GM12892 (cell line): ENCODE data around the gene LRRC41.

Source experiments
- DNase-seq: peaks from one replicate; pipeline ENCODE4 v3.0.0; 2011; ENCODE audit not compliant: insufficient read length
- FAIRE-seq: peaks from 2 replicates; lab custom pipeline; 2011; peaks lifted over from hg19 to GRCh38; lab: Jason Lieb, UNC
- POLR2A ChIP-seq: IDR thresholded peaks from 2 replicates; pipeline ENCODE4 v1.6.1; 2011; ENCODE audit warnings: low read depth, low read length, control low read depth
- POLR2AphosphoS5 ChIP-seq: IDR thresholded peaks from 2 replicates; pipeline ENCODE4 v1.6.1; 2011; ENCODE audit warnings: low read depth, low read length, control low read depth
- TAF1 ChIP-seq: IDR thresholded peaks from 2 replicates; pipeline ENCODE4 v1.6.1; 2011; ENCODE audit warnings: low read depth, mild to moderate bottlenecking, control low read depth, low read length, borderline replicate concordance

The LRRC41 gene

GRCh38 chr1:46277658-46278373 lies 25.6 kb downstream of the LRRC41 start:
- no peak for FAIRE-seq
- no peak for DNase-seq

GRCh38 chr1:46275030-46275337 lies 28.4 kb downstream of the LRRC41 start:
- no peak for DNase-seq
- TF ChIP-seq POLR2AphosphoS5 = peak; percentile 76; the same call in 1 of the 2 replicates
- TF ChIP-seq POLR2A = peak; percentile 73
- no peak for TF ChIP-seq TAF1
- peak; percentile 30 for FAIRE-seq

More at GRCh38 chr1:46277658-46278373, 25.6 kb downstream of the LRRC41 start:
- TF ChIP-seq POLR2AphosphoS5 (0 out of 2 replicates have a peak, but pooled peaks have one; percentile 41), POLR2A (peak; percentile 41), TAF1 (no peak)

DNA sequence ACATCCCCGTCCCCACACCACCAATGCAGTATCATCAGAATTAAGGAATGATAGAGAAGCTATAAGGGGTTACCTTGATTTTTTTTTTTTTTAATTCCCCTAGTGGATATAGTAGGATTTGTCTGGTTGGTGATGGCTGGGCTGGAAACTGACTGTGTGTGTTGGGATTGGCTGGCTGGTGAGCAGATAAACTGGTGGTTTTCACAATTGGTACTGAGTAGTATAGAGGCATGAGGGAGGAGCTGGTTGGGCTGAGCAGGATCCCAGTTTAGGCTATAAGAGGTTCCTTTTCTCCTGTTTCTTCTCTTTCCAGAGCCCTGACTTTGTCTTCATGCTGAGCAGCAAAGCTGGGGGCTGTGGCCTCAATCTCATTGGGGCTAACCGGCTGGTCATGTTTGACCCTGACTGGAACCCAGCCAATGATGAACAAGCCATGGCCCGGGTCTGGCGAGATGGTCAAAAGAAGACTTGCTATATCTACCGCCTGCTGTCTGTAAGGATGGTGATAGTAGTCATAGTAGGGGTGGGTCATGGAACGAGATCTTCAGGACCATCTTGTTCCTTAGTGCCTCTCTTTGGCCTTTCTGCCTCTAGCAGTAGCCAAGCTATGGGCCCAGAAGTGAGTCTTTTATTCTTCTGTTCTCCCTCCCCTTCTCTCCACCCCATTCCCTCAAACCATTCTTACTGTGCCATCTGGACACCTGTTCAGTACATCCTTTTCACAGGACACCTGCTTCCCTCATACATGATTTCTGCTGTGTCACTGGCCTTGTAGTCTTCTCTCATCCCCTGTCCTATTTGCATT lies 29.0 kb downstream of the LRRC41 start:
- no peak for DNase-seq
- no peak for FAIRE-seq
- TF ChIP-seq TAF1 (no peak), POLR2A (no peak), POLR2AphosphoS5 (peak; percentile 72)

GRCh38 chr1:46268578-46268977 lies 34.8 kb downstream of the LRRC41 start:
- TF ChIP-seq POLR2AphosphoS5 (no peak), TAF1 (no peak), POLR2A (no peak)
- no peak for DNase-seq
- no peak for FAIRE-seq

DNA sequence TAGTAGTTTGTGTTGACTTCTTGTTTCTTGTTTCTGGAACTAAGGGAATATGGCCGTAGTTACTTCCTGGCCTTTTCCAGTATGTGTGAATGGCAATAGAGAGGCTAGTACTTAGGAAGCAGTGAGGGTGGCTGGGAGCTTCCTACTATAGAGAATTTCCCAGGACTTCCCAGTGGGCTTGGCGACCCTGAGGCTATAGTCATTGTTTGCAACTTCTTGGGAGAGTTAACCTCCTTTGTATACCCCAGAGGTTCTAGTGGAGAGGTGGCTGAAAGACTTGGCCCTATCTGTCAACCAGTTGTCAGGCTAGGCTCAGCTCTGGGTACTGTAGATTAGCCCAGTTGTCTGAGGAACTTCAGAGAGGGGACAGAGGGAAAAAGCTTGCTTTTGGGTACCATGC lies 40.3 kb downstream of the LRRC41 start:
- FAIRE-seq (no peak), DNase-seq (no peak)
- TF ChIP-seq TAF1 (no peak), POLR2AphosphoS5 (no peak), POLR2A (no peak)

GRCh38 chr1:46262508-46262907 lies 40.9 kb downstream of the LRRC41 start:
- DNase-seq (no peak), FAIRE-seq (no peak)
- TF ChIP-seq POLR2A (no peak), POLR2AphosphoS5 (no peak), TAF1 (no peak)

DNA sequence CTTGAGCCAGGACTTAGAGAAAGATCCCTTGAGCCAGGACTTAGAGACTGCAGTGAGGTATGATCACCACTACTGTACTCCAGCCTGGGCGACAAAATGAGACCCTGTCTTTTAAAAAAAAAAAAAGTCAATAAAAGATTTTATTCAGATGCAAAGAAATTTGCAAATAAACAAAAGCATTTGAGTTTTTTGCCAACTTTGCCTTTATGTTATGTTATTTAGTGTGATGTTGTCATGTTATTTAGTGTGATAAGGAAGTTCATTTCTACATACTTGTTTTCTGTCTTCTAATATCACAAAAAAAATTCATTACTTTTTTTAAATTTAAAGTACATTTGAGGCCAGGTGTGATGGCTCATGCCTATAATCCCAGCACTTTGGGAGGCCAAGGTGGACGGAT lies 46.9 kb downstream of the LRRC41 start:
- DNase-seq (no peak), FAIRE-seq (no peak)
- TF ChIP-seq TAF1 (no peak), POLR2AphosphoS5 (no peak), POLR2A (no peak)

DNA sequence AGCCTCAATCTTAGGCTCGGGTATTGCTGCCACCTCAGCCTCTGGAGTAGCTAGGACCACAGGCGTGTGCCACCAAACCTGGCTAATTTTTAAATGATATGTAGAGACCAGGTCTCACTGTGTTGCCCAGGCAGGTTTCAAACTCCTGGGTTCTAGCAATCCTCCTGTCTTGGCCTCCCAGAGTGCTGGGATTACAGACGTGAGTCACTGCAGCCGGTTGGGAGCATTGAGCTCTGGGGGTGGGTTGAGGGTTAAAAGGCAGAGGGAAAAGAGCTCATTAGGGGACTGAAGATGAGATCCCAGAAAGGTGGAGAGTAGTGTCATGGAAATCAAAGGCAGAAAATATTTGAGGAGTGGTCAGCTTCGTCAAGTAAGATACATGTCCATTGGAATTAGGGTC lies 48.7 kb downstream of the LRRC41 start:
- no peak for TF ChIP-seq TAF1
- no peak for TF ChIP-seq POLR2A
- TF ChIP-seq POLR2AphosphoS5 = no peak
- DNase-seq (no peak), FAIRE-seq (no peak)

DNA sequence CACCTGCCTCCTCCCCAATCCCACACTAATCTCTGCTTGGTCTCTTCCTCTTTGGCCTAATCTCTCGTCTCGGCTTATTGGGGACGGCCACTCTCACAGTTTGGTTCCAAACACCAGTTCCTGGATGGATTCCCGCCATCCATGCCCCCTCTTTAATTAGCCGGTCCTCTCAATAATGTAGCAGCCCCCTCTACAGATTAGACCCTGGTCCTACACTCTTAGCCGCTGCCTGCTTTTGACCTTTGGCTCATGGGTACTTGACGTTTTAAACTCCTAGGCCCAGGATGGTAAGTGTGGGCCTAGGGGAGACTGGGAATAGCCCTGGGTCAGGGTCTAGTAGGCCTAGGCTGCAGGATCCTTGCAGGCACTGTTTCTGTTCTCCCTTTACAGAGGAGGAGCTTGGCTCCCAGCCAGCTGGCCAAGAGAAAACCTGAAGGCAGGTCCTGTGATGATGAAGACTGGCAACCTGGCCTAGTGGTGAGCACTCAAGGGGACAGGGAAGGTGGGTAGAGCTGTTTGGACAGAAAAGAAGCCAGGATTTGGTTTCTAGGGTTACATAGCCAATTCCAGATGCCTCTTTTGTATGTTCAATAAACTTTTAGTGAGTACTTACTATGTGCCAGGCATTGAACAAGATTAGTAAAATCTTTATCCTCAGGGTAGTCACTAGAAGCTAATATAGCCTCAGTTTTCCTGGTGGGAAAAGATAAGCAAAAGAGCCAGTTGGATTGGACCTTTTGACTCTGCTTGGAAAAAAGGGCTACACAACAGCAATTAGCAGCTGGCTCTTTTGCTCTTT lies 55.1 kb downstream of the LRRC41 start:
- no peak for TF ChIP-seq POLR2AphosphoS5
- no peak for TF ChIP-seq TAF1
- TF ChIP-seq POLR2A = no peak
- DNase-seq (no peak), FAIRE-seq (peak; percentile 56)

- peak; percentile 81 for TF ChIP-seq POLR2A
- TF ChIP-seq POLR2AphosphoS5 = peak; percentile 65
- TF ChIP-seq TAF1 = peak; percentile 53; the same call in 1 of the 2 replicates
- DNase-seq = peak; percentile 91
- FAIRE-seq = peak; percentile 96
Observed at GRCh38 chr1:46247436-46248121, 55.8 kb downstream of the LRRC41 start, which contains the start of gene RAD54L. RAD54L (plus strand) TSS chr1:46247763; CDS start chr1:46248406, 643 bp downstream.
